Gastrocnemius medialis (tissue), 4 donors: Measurements from ENCODE around the gene HOXB6.

Experiments used
- POLR2A ChIP-seq, 2 donors: fragments of 450-650 bp; IDR thresholded peaks; one replicate each; pipeline ENCODE4 v1.6.1; 2017; ENCODE audit warnings: antibody characterized with exemption in 2 of 2, mild to moderate bottlenecking in 2 of 2, moderate library complexity in 2 of 2
- TF ChIP-seq, protein P1 (sequence below), 5 experiments: fragments of 450-650 bp in 3 of 5; fragments of 200-600 bp in 2 of 5; sonication (generic) in 2 of 5; IDR thresholded peaks in 4 of 5; conservative IDR thresholded peaks in 1 of 5; 1 replicate in 4 of 5; 2 replicates in 1 of 5; pipeline ENCODE4 v1.5.1; 2016 to 2019; ENCODE audit warnings: antibody characterized with exemption in 5 of 5, mild to moderate bottlenecking in 3 of 5, moderate library complexity in 3 of 5

DNA sequence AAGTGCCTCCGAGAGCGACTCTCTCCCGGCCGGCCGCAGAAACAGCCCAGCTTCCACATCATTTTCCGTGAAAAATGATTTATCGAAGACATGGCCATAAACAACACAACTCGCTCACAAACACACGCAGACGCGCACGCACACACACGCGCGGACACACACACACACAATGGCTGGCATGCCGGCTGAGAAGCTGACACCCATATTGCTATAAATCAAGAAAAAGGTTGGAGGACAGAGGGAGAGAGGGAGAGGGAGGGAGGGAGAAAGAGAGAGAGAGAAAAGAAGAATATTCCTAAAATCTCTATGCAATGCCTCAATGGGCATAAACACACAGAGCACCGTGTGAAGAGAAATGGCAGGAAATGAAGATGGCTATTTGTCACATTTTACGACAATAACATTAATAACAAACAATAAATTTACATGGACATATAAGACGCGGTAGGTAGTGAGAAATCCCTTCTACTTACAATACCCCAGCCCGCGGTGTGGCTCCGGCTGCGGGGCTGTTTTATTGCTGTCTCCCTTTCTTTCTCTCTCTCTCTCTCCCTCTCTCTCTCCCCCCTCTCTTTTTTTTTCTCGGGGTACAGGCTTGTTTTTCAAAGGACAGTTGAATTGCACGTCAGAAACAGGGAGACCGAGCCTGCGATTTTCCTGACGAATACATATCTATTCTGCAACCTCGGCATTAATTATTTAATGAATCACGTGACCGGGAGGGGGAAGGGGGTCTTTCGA is 36.1 kb downstream of the HOXB6 start:
- TF ChIP-seq, protein P1, sequence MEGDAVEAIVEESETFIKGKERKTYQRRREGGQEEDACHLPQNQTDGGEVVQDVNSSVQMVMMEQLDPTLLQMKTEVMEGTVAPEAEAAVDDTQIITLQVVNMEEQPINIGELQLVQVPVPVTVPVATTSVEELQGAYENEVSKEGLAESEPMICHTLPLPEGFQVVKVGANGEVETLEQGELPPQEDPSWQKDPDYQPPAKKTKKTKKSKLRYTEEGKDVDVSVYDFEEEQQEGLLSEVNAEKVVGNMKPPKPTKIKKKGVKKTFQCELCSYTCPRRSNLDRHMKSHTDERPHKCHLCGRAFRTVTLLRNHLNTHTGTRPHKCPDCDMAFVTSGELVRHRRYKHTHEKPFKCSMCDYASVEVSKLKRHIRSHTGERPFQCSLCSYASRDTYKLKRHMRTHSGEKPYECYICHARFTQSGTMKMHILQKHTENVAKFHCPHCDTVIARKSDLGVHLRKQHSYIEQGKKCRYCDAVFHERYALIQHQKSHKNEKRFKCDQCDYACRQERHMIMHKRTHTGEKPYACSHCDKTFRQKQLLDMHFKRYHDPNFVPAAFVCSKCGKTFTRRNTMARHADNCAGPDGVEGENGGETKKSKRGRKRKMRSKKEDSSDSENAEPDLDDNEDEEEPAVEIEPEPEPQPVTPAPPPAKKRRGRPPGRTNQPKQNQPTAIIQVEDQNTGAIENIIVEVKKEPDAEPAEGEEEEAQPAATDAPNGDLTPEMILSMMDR (IDR thresholded peaks at IDR 0.05 in 4 of 5, conservative IDR thresholded peaks at IDR 0.05 in 1 of 5) = no peak
- TF ChIP-seq POLR2A (IDR thresholded peaks at IDR 0.05) = no peak
